Left lung (tissue), 10 donors: ENCODE data around the gene RMDN2. TPM values are rescaled to one million over a fixed set of nuclear protein-coding genes. Genes with fewer than 3 reads are reported as not detected.

ENCODE experiments used
- ATAC-seq: fragments of 200-7000 bp; cut with Tn5 transposase; one replicate; pipeline ENCODE4 v1.9.1; 2020; ENCODE audit warnings: moderate library complexity
- DNase-seq, 4 donors: peaks; one replicate each; pipeline ENCODE4 v3.0.0-alpha.2; 2013 to 2020
- H3K27ac ChIP-seq, 2 donors: fragments of 200-600 bp; sonication (generic) in 1 of 2; one replicate each; pipeline versions ENCODE4 v1.5.0 to v1.8.0; 2020 to 2021
- H3K27me3 ChIP-seq, 2 donors: fragments of 200-600 bp; sonication (generic) in 1 of 2; one replicate each; pipeline versions ENCODE4 v1.5.0 to v1.8.0; 2020 to 2021
- H3K36me3 ChIP-seq, 2 donors: fragments of 200-600 bp; sonication (generic) in 1 of 2; one replicate each; pipeline versions ENCODE4 v1.5.0 to v1.8.0; 2020 to 2021
- H3K4me1 ChIP-seq, 2 donors: fragments of 200-600 bp; one replicate each; pipeline ENCODE4 v1.8.0; 2021
- H3K4me3 ChIP-seq, 2 donors: fragments of 200-600 bp; sonication (generic) in 1 of 2; one replicate each; pipeline versions ENCODE4 v1.5.0 to v1.8.0; 2020 to 2021; ENCODE audit warnings: mild to moderate bottlenecking in 1 of 2
- H3K9me3 ChIP-seq, 2 donors: fragments of 200-600 bp; sonication (generic) in 1 of 2; one replicate each; pipeline versions ENCODE4 v1.5.0 to v1.8.0; 2020 to 2021
- intact Hi-C, 2 donors: fragments of 100-400 bp; cut with DNase I; formaldehyde crosslinking; loops; one replicate each; pipeline versions ENCODE4 v1.11.2 to v1.14.2; 2022
- polyA plus RNA-seq, 6 donors: library from polyadenylated mRNA; unstranded; fragments of 120-200 nt; gene quantifications; one replicate each; pipeline ENCODE4 v1.2.1, GENCODE V29; 2013; ENCODE audit not compliant: insufficient read length in 6 of 6
- total RNA-seq, 2 donors: library from RNA; stranded (reverse); fragmentation: NEBNext Ultra II Directional; extraction: Animal tissue kit (Norgen Biotek cat#: 25700); gene quantifications; one replicate each; pipeline ENCODE4 v1.2.1, GENCODE V29; 2021
- TF ChIP-seq, protein P1 (sequence below), 2 donors: fragments of 200-600 bp; sonication (generic) in 1 of 2; IDR thresholded peaks; one replicate each; pipeline versions ENCODE4 v1.5.0 to v1.8.0; 2021; ENCODE audit warnings: antibody characterized with exemption in 2 of 2
- donor health status: DM: no; HTN: yes; CAD: no.
- donor health status: DM: no; HTN: no; CAD: no.

RMDN2 gene
- total and polyA plus RNA-seq, 8 donors: 14.2 to 21.7 (median 16.6) TPM

DNA sequence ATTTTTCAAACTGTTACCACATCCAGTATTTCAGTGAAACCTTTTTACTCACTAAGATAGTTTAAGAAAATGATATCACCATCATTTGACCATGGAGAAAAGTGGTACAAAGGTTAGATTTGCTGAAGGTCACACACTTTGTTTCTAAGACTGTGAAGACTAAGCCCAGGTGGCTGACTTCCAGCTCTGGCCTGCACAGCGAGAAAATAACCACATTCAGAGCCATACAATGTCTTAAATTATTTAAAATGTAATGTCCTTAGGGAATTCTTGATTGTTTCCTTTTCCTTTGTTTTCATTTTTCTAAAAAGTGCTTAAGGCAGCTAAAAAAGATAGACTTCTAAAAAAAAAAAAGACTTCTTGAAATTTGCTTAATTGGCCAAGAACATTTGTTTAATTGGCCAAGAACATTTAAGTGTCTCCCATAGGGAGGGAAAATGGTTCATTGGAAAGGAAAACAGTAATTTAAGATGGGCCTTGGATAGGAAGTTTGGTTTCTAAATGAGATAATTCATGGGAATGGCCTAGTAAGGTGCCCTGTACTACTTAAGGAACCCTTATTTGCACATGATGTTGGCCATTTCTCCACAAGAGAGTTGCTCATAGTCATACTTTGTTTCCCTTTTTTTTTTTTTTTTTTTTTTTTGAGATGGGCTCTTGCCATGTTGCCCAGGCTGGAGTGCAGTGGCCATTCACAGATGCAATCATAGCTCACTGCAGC, 105.7 kb downstream of the RMDN2 start:
- Histone ChIP-seq H3K27me3 (peaks cover 0 to 11% of the 10 kb centered on the region in 2 donors), H3K4me1 (no peaks in the 10 kb centered on the region), H3K9me3 (no peaks in the 10 kb centered on the region), H3K36me3 (no peaks in the 10 kb centered on the region), H3K4me3 (no peak overlapping the region), H3K27ac (no peak overlapping the region)
- ATAC-seq (no peak), DNase-seq (no peak)
- intact Hi-C loops: no loop called here
- TF ChIP-seq, protein P1, sequence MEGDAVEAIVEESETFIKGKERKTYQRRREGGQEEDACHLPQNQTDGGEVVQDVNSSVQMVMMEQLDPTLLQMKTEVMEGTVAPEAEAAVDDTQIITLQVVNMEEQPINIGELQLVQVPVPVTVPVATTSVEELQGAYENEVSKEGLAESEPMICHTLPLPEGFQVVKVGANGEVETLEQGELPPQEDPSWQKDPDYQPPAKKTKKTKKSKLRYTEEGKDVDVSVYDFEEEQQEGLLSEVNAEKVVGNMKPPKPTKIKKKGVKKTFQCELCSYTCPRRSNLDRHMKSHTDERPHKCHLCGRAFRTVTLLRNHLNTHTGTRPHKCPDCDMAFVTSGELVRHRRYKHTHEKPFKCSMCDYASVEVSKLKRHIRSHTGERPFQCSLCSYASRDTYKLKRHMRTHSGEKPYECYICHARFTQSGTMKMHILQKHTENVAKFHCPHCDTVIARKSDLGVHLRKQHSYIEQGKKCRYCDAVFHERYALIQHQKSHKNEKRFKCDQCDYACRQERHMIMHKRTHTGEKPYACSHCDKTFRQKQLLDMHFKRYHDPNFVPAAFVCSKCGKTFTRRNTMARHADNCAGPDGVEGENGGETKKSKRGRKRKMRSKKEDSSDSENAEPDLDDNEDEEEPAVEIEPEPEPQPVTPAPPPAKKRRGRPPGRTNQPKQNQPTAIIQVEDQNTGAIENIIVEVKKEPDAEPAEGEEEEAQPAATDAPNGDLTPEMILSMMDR (IDR thresholded peaks at IDR 0.05): no peak

DNA sequence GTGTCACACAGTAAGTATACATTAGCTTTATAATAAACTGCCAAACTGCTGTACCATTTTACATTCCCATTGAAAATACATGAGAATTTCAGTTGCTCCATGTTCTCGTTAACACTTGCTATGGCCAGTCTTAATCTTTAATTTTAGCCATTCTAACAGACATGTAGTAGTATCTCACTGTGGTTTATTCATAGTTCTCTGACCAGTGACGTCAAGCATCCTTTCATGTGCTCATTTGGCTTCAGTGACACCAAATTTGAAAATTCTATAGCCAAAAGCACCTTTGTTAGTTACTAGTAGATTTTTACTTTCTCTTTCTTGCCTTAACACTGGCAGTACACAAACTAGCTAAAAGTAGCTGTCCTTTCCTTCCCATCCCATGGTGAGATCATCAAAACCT, 107.9 kb downstream of the RMDN2 start:
- ATAC-seq (no peak), DNase-seq (no peak)
- Histone ChIP-seq H3K27ac (no peak overlapping the region), H3K9me3 (no peaks in the 10 kb centered on the region), H3K36me3 (no peaks in the 10 kb centered on the region), H3K27me3 (peaks cover under 1 to 33% of the 10 kb centered on the region in 2 donors), H3K4me3 (no peak overlapping the region), H3K4me1 (no peaks in the 10 kb centered on the region)
- intact Hi-C loops: no loop called here
- TF ChIP-seq, protein P1 (IDR thresholded peaks at IDR 0.05): no peak

DNA sequence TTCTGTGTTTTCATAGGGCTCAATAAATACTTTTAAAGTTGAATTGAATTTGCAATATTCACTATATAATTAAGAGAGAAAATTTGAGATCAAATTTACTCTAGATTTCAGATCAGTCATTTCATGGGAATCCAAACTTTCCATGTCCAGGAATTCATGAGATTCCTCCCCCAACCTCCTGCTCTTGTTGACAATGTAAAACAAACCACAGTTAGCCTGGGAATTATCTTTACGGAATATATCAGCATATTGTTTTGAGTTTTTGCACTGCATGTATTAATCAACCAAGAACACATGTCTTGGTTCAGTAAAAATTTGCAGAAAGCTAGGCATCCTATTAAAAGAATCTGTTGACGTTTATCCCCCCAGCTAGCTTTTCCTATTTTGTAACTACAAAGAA, 108.6 kb downstream of the RMDN2 start:
- Histone ChIP-seq H3K9me3 (no peaks in the 10 kb centered on the region), H3K27me3 (peaks cover 7 to 40% of the 10 kb centered on the region in 2 donors), H3K4me1 (peaks cover 0 to 5% of the 10 kb centered on the region in 2 donors), H3K36me3 (no peaks in the 10 kb centered on the region), H3K4me3 (no peak overlapping the region), H3K27ac (no peak overlapping the region)
- TF ChIP-seq, protein P1 (IDR thresholded peaks at IDR 0.05): no peak
- intact Hi-C loops: no loop called here
- DNase-seq: no peak
- ATAC-seq: no peak

DNA sequence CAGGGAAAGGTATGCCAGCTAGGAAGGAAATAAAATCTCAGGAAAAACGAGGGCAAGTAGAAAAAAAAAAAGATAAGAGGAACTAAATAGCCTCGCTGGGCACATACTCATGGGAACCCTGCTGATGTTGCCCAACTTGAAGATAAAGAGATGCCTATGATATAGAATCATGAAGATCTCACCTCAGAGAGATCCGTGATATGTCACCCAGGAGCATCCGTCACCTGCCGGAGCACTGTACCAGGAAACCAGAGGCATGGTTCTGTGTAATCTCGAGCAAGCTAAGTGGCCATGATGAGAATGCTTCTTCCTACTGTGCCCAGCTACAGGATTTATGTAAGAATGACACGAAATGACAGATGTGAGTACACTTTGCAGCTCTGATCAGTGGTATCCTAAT, 110.9 kb downstream of the RMDN2 start:
- DNase-seq (no peak), ATAC-seq (no peak)
- H3K4me1 ChIP-seq: peaks cover 0 to 6% of the 10 kb centered on the region in 2 donors
- no peaks in the 10 kb centered on the region for H3K36me3 ChIP-seq
- no peaks in the 10 kb centered on the region for H3K9me3 ChIP-seq
- H3K4me3 ChIP-seq: no peak overlapping the region
- H3K27ac ChIP-seq: no peak overlapping the region
- TF ChIP-seq, protein P1 (IDR thresholded peaks at IDR 0.05): no peak
- peaks cover 7 to 41% of the 10 kb centered on the region in 2 donors for H3K27me3 ChIP-seq
- intact Hi-C loops: no loop called here

DNA sequence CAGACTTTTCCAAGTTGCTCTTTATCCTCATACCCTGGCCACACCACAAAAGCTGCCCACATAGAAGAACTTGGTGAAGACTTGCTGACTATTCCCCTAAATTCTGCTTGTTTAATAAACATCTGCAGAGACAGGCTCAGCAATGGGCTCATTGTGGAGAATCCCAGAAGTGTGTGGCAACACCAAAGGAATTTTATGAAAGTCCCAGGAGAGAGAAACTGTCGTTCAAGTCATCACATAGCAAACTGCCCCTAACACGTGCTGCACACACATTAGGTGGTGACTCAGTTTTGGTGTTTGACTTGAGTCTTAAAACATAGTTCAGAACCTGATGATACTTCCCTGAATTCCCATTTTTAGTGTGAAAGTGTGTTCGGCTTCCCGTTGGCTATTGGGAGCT, 112.2 kb downstream of the RMDN2 start:
- no peak for ATAC-seq
- intact Hi-C loops: no loop called here
- H3K9me3 ChIP-seq: no peaks in the 10 kb centered on the region
- H3K4me3 ChIP-seq: no peak overlapping the region
- H3K4me1 ChIP-seq: peaks cover 0 to 6% of the 10 kb centered on the region in 2 donors
- H3K27ac ChIP-seq: no peak overlapping the region
- TF ChIP-seq, protein P1 (IDR thresholded peaks at IDR 0.05): no peak
- peaks cover 7 to 41% of the 10 kb centered on the region in 2 donors for H3K27me3 ChIP-seq
- DNase-seq: no peak
- no peaks in the 10 kb centered on the region for H3K36me3 ChIP-seq
